ENCODE data around the gene IFI27L2.

Gene IFI27L2

DNA sequence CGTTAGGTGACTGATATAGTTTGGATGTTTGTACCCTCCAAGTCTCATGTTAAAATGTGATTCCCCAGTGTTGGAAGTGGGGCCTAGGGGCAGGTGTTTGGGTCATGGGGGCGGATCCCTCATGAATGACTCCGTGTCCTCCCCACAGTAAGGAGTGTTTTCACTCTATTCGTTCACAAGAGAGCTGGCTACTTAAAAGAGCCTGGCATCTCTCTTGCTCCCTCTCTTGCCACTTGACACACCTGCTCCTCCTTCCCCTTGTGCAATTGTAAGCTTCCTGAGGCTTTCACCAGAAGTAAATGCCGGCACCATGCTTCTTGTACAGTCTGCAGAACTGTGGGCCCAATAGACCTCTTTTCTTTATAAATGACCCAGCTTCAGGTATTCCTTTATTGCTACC lies 2.6 kb downstream of the IFI27L2 start:
- no peak for DNase-seq (ENCODE audit: extremely low spot score)
- CTCF ChIA-PET, result interaction anchor here (2.6 to 6.8 kb wide), 2 partner anchors 11 to 90 kb away, joined by 15 to 46 read pairs; no protein-coding TSS in a partner anchor
- POLR2A ChIA-PET, result no interaction called here
- TF ChIP-seq, protein P1, sequence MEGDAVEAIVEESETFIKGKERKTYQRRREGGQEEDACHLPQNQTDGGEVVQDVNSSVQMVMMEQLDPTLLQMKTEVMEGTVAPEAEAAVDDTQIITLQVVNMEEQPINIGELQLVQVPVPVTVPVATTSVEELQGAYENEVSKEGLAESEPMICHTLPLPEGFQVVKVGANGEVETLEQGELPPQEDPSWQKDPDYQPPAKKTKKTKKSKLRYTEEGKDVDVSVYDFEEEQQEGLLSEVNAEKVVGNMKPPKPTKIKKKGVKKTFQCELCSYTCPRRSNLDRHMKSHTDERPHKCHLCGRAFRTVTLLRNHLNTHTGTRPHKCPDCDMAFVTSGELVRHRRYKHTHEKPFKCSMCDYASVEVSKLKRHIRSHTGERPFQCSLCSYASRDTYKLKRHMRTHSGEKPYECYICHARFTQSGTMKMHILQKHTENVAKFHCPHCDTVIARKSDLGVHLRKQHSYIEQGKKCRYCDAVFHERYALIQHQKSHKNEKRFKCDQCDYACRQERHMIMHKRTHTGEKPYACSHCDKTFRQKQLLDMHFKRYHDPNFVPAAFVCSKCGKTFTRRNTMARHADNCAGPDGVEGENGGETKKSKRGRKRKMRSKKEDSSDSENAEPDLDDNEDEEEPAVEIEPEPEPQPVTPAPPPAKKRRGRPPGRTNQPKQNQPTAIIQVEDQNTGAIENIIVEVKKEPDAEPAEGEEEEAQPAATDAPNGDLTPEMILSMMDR (IDR thresholded peaks at IDR 0.05; ENCODE audit: control extremely low read depth, extremely low read depth, low read depth, missing control alignments), result no peak

DNA sequence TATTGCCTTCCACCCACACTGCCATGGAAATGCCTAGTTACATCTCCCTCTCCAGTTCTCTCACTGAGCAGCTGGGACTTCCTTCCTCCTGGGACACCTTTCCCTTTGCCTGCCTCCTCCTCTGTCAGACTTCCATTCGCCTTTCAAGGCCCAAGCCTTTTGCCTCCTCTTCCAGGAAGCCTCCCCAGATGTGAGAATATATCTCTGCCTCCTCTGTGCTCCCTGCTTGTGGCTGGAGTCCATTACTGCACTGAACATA lies 3.1 kb downstream of the IFI27L2 start:
- CTCF ChIA-PET, result interaction anchor here (6.8 kb wide), 1 partner anchor 11 kb away, joined by 46 read pairs; no protein-coding TSS in a partner anchor
- TF ChIP-seq, protein P1 (IDR thresholded peaks at IDR 0.05; ENCODE audit: control extremely low read depth, extremely low read depth, low read depth, missing control alignments), result no peak
- POLR2A ChIA-PET, result no interaction called here
- no peak for DNase-seq (ENCODE audit: extremely low spot score)

DNA sequence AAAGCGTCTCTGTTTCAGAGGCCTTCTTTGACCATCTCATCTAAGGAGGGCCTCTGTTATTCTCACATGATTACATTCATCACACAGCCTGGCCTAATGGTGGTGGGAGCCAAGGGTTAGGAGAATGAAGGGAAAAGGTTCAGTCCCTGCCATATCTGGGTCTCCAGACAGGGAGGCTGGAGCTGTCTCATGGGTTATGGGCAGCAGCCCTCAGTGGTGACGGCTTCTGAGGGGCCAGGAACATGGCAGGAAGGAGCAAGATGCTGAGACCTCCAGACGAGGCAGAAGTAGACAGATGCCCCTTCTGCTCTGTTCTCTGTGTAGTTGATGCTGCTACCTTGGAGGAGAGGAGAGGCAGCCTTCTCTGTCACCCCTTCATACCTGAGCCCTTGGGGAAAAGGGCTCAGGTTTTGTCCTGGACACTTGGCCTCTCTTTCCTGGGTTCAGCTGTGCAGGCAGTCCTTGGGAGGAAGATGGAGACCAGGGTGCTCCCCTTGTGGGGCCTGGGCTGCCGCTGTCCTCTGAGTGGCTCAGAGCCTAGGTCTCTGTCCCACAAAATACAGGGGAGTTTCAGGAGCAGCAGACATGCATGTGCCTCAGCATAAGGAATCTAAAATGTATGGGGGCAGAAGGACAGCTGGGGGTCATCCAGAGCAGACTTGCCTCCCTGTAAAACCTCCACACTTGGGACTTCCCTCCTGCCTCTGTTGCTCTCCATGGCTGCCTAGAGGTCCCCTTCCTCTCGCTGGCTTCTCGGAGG lies 3.6 kb downstream of the IFI27L2 start:
- no peak for DNase-seq (ENCODE audit: extremely low spot score)
- POLR2A ChIA-PET, result no interaction called here
- TF ChIP-seq, protein P1 (IDR thresholded peaks at IDR 0.05; ENCODE audit: control extremely low read depth, extremely low read depth, low read depth, missing control alignments), result no peak
- CTCF ChIA-PET, result interaction anchor here (0.9 to 6.8 kb wide), 3 partner anchors 12 to 90 kb away, joined by 3 to 46 read pairs (median 8); no protein-coding TSS in a partner anchor

DNA sequence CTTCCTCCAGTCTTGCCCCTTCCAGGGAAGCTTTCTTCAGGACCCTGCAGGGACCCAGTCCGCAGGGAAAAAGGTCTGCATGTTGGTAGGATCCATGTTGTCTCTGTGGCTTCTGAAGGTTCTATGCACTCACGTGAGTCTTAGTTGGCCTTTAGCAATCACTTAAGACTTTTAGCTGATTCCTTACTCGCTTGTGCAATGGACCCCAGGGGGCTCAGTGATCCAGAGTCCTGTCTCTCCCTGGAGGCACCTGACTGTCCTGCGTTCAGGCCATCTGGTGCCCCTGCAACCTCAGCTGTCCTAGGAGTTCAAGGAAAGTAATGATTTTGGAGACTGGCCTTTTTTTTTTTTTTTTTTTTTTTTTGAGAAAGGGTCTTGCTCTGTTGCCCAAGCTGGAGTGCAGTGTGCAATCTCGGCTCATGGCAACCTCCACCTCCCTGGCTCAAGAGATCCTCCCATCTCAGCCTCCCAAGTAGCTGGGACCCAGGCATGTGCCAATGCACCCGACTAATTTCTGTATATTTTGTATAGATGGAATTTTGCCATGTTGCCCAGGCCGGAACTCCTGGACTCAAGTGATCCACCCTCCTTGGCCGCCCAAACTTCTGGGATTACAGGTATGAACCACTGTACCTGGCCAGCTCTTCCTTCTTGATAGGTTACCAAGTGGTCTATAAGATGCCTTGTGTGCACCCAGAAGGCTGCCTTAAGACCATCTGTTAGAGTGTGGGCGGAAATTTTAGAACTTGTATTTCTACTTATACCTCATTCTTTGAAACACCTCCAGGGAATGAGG lies 4.6 kb downstream of the IFI27L2 start:
- ChIA-PET POLR2A (interaction anchor here (0.6 to 0.7 kb wide), 2 partner anchors 548 to 694 kb away, joined by 3 to 6 read pairs; partner anchors contain the start of gene UNC79), CTCF (interaction anchor here (0.7 to 6.8 kb wide), 4 partner anchors 8 to 55 kb away, joined by 3 to 46 read pairs (median 6); no protein-coding TSS in a partner anchor)
- no peak for DNase-seq (ENCODE audit: extremely low spot score)
- TF ChIP-seq, protein P1 (IDR thresholded peaks at IDR 0.05; ENCODE audit: control extremely low read depth, extremely low read depth, low read depth, missing control alignments), result no peak

DNA sequence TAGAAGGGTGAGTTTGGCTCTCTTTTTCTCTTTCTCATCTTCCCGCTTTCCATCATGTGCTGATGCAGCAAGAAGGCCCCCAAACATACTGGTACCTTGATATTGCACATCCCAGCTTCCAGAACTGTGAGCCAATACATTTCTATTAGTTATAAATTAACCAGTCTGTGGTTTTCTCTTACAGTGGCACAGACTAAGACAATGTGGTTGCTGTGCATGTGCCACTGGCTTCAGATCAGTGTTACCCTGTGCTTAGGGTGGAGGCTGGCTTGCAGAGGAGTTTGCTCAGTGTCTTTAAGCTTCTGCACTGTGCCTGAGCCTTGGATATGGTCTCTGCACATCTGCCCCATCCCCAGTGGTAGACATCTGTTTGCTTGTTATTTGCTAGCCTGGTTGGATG lies 5.5 kb downstream of the IFI27L2 start:
- ChIA-PET POLR2A (interaction anchor here (0.6 kb wide), 1 partner anchor 693 kb away, joined by 3 read pairs; the partner anchor contains the start of gene UNC79), CTCF (interaction anchor here (0.7 to 6.8 kb wide), 4 partner anchors 9 to 56 kb away, joined by 3 to 46 read pairs (median 6); no protein-coding TSS in a partner anchor)
- no peak for DNase-seq (ENCODE audit: extremely low spot score)
- TF ChIP-seq, protein P1 (IDR thresholded peaks at IDR 0.05; ENCODE audit: control extremely low read depth, extremely low read depth, low read depth, missing control alignments), result no peak

DNA sequence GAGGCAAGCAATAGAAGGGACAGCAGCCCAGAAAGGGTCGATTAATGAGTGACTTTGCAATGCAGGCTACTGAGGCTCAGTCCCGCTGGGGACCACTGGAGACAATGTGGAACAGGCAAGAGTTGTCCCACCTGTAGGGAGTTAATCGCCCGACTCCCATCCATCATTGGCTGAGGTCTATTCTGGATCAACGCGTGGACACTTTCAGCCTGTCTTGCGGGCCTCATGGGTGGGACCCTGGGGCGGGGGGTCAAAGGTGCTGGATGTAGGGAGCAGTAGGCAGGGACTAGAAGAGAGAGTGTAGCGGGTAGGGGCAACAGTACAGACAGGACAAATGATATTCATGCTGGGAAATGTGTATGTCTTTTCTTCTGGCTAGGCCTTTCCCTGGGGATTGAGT lies 6.1 kb downstream of the IFI27L2 start:
- ChIA-PET POLR2A (no interaction called here), CTCF (interaction anchor here (1.4 to 6.8 kb wide), 2 partner anchors 9 to 14 kb away, joined by 4 to 46 read pairs; no protein-coding TSS in a partner anchor)
- no peak for DNase-seq (ENCODE audit: extremely low spot score)
- TF ChIP-seq, protein P1 (IDR thresholded peaks at IDR 0.05; ENCODE audit: control extremely low read depth, extremely low read depth, low read depth, missing control alignments), result no peak
